ENCODE data around the gene PWP1.

DNA sequence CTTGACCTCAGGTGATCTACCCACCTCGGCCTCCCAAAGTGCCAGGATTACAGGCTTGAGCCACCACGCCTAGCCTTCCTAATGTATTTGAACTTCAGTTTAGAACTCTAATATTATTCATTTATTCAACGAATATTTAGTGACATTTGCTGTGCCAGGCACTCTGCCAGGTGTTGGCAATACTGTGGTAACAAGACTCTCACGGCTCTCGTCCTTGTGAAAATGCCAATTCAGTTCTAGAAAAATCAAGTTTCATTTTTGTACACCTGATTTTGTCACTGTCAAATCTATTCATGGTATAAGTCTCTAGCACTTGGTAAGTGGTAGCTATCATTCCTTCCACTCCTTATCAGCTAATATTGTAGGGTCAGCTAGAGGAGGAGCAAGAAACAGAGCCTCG is 6.3 kb upstream of the PWP1 start:
- TF ChIP-seq MCM7 (IDR thresholded peaks at IDR 0.05) (no peak), TAF1 (IDR thresholded peaks at IDR 0.05; ENCODE audit: control insufficient read depth, extremely low read depth, insufficient read depth, low read length, severe bottlenecking) (no peak), POLR2AphosphoS5 (IDR thresholded peaks at IDR 0.05; ENCODE audit: control insufficient read depth, insufficient read depth, low read depth, low read length) (no peak)
- TF ChIP-seq, protein P1, sequence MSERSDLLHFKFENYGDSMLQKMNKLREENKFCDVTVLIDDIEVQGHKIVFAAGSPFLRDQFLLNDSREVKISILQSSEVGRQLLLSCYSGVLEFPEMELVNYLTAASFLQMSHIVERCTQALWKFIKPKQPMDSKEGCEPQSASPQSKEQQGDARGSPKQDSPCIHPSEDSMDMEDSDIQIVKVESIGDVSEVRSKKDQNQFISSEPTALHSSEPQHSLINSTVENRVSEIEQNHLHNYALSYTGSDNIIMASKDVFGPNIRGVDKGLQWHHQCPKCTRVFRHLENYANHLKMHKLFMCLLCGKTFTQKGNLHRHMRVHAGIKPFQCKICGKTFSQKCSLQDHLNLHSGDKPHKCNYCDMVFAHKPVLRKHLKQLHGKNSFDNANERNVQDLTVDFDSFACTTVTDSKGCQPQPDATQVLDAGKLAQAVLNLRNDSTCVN (CRISPR knock-in tag; IDR thresholded peaks at IDR 0.05) = no peak
- TF ChIP-seq, protein P2, sequence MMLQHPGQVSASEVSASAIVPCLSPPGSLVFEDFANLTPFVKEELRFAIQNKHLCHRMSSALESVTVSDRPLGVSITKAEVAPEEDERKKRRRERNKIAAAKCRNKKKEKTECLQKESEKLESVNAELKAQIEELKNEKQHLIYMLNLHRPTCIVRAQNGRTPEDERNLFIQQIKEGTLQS (IDR thresholded peaks at IDR 0.05) = no peak
- TF ChIP-seq, protein P2 (CRISPR knock-in tag; conservative IDR thresholded peaks at IDR 0.05) = no peak
